HEK293 (cell line): Measurements from ENCODE around the gene SLFN11.

ENCODE experiments used
- CTCF ChIA-PET: fragments of 350-600 bp; formaldehyde crosslinking; extraction: SDS; loops from one replicate; lab custom pipeline; 2021; ENCODE audit warnings: antibody characterized with exemption; lab: Yijun Ruan, JAX
- POLR2A ChIA-PET: fragments of 300-600 bp; formaldehyde crosslinking; extraction: SDS; loops from one replicate; lab custom pipeline; 2020; ENCODE audit warnings: antibody characterized with exemption, inconsistent platforms; lab: Yijun Ruan, JAX
- H3K27ac ChIP-seq: fragments of 200-500 bp; sonication (Bioruptor generic); 2 replicates; pipeline ENCODE4 v1.5.1; 2014; ENCODE audit warnings: low read depth, low read length, control low read depth, inconsistent platforms; ENCODE audit errors: extremely low read depth
- H3K36me3 ChIP-seq, 2 experiments: fragments of 200-500 bp in 1 of 2; sonication (Bioruptor generic) in 1 of 2; 1 replicate in 1 of 2; 2 replicates in 1 of 2; pipeline ENCODE4 v1.5.1; 2014 to 2017; ENCODE audit warnings: inconsistent platforms in 2 of 2, low read length in 2 of 2; ENCODE audit not compliant: control insufficient read depth in 2 of 2, insufficient read depth in 1 of 2
- H3K4me1 ChIP-seq: fragments of 200-500 bp; sonication (Bioruptor generic); 2 replicates; pipeline ENCODE4 v1.5.1; 2014; ENCODE audit warnings: mild to moderate bottlenecking, low read length, inconsistent platforms; ENCODE audit not compliant: control insufficient read depth, insufficient read depth
- H3K4me3 ChIP-seq: 2 replicates; pipeline ENCODE4 v1.5.1; 2011; ENCODE audit warnings: low read depth, mild to moderate bottlenecking, control low read depth, low read length, moderate library complexity
- H3K9me3 ChIP-seq: fragments of 200-500 bp; sonication (Bioruptor generic); 2 replicates; pipeline ENCODE4 v1.5.1; 2014; ENCODE audit warnings: low read depth, low read length, inconsistent platforms; ENCODE audit not compliant: control insufficient read depth, insufficient read depth
- MZF1 ChIP-seq: fragments of 450-650 bp; formaldehyde crosslinking; IDR thresholded peaks from 2 replicates; pipeline ENCODE4 v1.5.1; 2017; ENCODE audit warnings: missing biosample characterization, missing genetic modification characterization, borderline replicate concordance
- RBAK ChIP-seq: fragments of 450-650 bp; formaldehyde crosslinking; IDR thresholded peaks from 2 replicates; pipeline ENCODE4 v1.5.1; 2016; ENCODE audit warnings: missing biosample characterization, missing genetic modification characterization
- REST ChIP-seq: fragments of 450-650 bp; formaldehyde crosslinking; IDR thresholded peaks from 2 replicates; pipeline ENCODE4 v1.5.1; 2016; ENCODE audit warnings: missing biosample characterization, missing genetic modification characterization
- ZBTB21 ChIP-seq: fragments of 450-650 bp; formaldehyde crosslinking; IDR thresholded peaks from 2 replicates; pipeline ENCODE4 v1.5.1; 2017; ENCODE audit warnings: missing biosample characterization, missing genetic modification characterization
- ZFP3 ChIP-seq: fragments of 450-650 bp; formaldehyde crosslinking; IDR thresholded peaks from 2 replicates; pipeline ENCODE4 v1.5.1; 2016; ENCODE audit warnings: low read depth, missing biosample characterization, missing genetic modification characterization
- ZNF148 ChIP-seq: fragments of 450-650 bp; formaldehyde crosslinking; IDR thresholded peaks from 2 replicates; pipeline ENCODE4 v1.5.0; 2017; ENCODE audit warnings: missing biosample characterization, missing genetic modification characterization, borderline replicate concordance
- ZNF202 ChIP-seq: fragments of 450-650 bp; formaldehyde crosslinking; IDR thresholded peaks from 2 replicates; pipeline ENCODE4 v1.5.1; 2016; ENCODE audit warnings: missing biosample characterization, missing genetic modification characterization, borderline replicate concordance
- ZNF341 ChIP-seq: fragments of 450-650 bp; formaldehyde crosslinking; IDR thresholded peaks from 2 replicates; pipeline ENCODE4; 2016; ENCODE audit warnings: low read depth, missing biosample characterization, missing genetic modification characterization
- ZNF426 ChIP-seq: fragments of 450-650 bp; formaldehyde crosslinking; IDR thresholded peaks from 2 replicates; pipeline ENCODE4 v1.5.1; 2017; ENCODE audit warnings: missing biosample characterization, missing genetic modification characterization, mild to moderate bottlenecking, inconsistent platforms, moderate library complexity
- ZNF433 ChIP-seq: fragments of 450-650 bp; formaldehyde crosslinking; IDR thresholded peaks from 2 replicates; pipeline ENCODE4 v1.5.1; 2016; ENCODE audit warnings: missing biosample characterization, missing genetic modification characterization, low read depth
- ZNF510 ChIP-seq: fragments of 450-650 bp; formaldehyde crosslinking; IDR thresholded peaks from 2 replicates; pipeline ENCODE4 v1.5.1; 2018; ENCODE audit warnings: mild to moderate bottlenecking, missing genetic modification characterization, missing biosample characterization; ENCODE audit not compliant: insufficient replicate concordance
- ZNF529 ChIP-seq: fragments of 450-650 bp; formaldehyde crosslinking; IDR thresholded peaks from 2 replicates; pipeline ENCODE4 v1.5.1; 2017; ENCODE audit warnings: missing genetic modification characterization, missing biosample characterization; ENCODE audit not compliant: insufficient replicate concordance
- ZNF555 ChIP-seq: fragments of 450-650 bp; formaldehyde crosslinking; conservative IDR thresholded peaks from 2 replicates; pipeline ENCODE4 v1.5.1; 2017; ENCODE audit warnings: missing biosample characterization, mild to moderate bottlenecking, missing genetic modification characterization, inconsistent platforms
- ZNF558 ChIP-seq: fragments of 450-650 bp; formaldehyde crosslinking; IDR thresholded peaks from 2 replicates; pipeline ENCODE4 v1.5.1; 2016; ENCODE audit warnings: missing biosample characterization, missing genetic modification characterization
- ZNF623 ChIP-seq: fragments of 450-650 bp; formaldehyde crosslinking; IDR thresholded peaks from 2 replicates; pipeline ENCODE4 v1.5.1; 2016; ENCODE audit warnings: missing biosample characterization, missing genetic modification characterization
- ZNF664 ChIP-seq: fragments of 450-650 bp; formaldehyde crosslinking; IDR thresholded peaks from 2 replicates; pipeline ENCODE4 v1.5.1; 2016; ENCODE audit warnings: missing biosample characterization, missing genetic modification characterization
- TF ChIP-seq, protein P1 (sequence below): fragments of 450-650 bp; formaldehyde crosslinking; conservative IDR thresholded peaks from 2 replicates; pipeline ENCODE4 v1.5.1; 2016; ENCODE audit warnings: low read depth, missing biosample characterization, missing genetic modification characterization
- TF ChIP-seq, protein P2 (sequence below): fragments of 450-650 bp; formaldehyde crosslinking; IDR thresholded peaks from 2 replicates; pipeline ENCODE4 v1.5.1; 2016; ENCODE audit warnings: missing biosample characterization, missing genetic modification characterization

SLFN11 gene

DNA sequence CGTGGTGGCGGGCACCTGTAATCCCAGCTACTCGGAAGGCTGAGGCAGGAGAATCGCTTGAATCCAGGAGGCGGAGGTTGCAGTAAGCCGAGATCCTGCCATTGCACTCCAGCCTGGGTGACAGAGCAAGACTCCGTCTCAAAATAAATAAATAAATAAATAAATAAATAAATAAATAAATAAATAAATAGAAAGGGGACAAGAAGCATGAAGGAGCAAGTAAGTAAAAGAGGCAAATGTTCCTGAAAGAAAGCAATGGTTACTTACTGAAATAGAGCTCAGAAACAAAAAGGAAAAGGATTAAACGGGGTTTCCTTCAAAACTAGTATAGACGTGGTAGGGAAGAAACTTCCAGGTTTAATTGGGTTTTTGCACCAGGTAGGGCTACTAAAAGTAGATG, 47.6 kb upstream of the SLFN11 start (continued):
- TF ChIP-seq ZNF433 (tag by site-specific recombination), result 0 out of 2 replicates have a peak, but pooled peaks have one; percentile 51
- peak; percentile 81; the same call in 1 of the 2 replicates for TF ChIP-seq ZNF202 (tag by site-specific recombination)
- TF ChIP-seq ZNF341 (tag by site-specific recombination), result 0 out of 2 replicates have a peak, but pooled peaks have one; percentile 13
- peak; percentile 15 for TF ChIP-seq ZNF529
- TF ChIP-seq ZNF555 (tag by site-specific recombination), result peak; percentile 89
- TF ChIP-seq ZNF426 (tag by site-specific recombination), result peak; percentile 88
- peak; percentile 70; the same call in 1 of the 2 replicates for TF ChIP-seq ZNF558 (tag by site-specific recombination)
- peak; percentile 56 for TF ChIP-seq ZNF510 (tag by site-specific recombination)
- TF ChIP-seq ZBTB21 (tag by site-specific recombination), result peak; percentile 39; the same call in 1 of the 2 replicates
- TF ChIP-seq, protein P1, sequence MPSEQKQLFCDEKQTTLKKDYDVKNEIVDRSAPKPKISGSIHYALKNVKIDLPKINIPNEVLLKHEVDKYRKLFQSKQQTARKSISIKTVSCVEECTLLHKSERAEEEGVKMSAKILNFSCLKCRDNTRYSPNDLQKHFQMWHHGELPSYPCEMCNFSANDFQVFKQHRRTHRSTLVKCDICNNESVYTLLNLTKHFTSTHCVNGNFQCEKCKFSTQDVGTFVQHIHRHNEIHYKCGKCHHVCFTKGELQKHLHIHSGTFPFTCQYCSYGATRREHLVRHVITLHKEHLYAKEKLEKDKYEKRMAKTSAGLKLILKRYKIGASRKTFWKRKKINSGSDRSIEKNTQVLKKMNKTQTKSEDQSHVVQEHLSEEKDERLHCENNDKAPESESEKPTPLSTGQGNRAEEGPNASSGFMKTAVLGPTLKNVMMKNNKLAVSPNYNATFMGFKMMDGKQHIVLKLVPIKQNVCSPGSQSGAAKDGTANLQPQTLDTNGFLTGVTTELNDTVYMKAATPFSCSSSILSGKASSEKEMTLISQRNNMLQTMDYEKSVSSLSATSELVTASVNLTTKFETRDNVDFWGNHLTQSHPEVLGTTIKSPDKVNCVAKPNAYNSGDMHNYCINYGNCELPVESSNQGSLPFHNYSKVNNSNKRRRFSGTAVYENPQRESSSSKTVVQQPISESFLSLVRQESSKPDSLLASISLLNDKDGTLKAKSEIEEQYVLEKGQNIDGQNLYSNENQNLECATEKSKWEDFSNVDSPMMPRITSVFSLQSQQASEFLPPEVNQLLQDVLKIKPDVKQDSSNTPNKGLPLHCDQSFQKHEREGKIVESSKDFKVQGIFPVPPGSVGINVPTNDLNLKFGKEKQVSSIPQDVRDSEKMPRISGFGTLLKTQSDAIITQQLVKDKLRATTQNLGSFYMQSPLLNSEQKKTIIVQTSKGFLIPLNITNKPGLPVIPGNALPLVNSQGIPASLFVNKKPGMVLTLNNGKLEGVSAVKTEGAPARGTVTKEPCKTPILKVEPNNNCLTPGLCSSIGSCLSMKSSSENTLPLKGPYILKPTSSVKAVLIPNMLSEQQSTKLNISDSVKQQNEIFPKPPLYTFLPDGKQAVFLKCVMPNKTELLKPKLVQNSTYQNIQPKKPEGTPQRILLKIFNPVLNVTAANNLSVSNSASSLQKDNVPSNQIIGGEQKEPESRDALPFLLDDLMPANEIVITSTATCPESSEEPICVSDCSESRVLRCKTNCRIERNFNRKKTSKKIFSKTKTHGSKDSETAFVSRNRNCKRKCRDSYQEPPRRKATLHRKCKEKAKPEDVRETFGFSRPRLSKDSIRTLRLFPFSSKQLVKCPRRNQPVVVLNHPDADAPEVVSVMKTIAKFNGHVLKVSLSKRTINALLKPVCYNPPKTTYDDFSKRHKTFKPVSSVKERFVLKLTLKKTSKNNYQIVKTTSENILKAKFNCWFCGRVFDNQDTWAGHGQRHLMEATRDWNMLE, result peak; percentile 93
- peak; percentile 73; the same call in 1 of the 2 replicates for TF ChIP-seq ZNF664 (tag by site-specific recombination)
- TF ChIP-seq, protein P2, sequence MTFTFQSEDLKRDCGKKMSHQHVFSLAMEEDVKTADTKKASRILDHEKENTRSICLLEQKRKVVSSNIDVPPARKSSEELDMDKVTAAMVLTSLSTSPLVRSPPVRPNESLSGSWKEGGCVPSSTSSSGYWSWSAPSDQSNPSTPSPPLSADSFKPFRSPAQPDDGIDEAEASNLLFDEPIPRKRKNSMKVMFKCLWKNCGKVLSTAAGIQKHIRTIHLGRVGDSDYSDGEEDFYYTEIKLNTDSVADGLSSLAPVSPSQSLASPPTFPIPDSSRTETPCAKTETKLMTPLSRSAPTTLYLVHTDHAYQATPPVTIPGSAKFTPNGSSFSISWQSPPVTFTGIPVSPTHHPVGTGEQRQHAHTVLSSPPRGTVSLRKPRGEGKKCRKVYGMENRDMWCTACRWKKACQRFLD (tag by site-specific recombination), result 0 out of 2 replicates have a peak, but pooled peaks have one; percentile 48
- peak; percentile 63 for TF ChIP-seq REST (tag by site-specific recombination)
- 0 out of 2 replicates have a peak, but pooled peaks have one; percentile 37 for TF ChIP-seq RBAK (tag by site-specific recombination)
- TF ChIP-seq ZNF623 (tag by site-specific recombination), result peak; percentile 75
- TF ChIP-seq, all 188 proteins: peak for 31; not testable (repeated sequence) for 157

GRCh38 chr17:35416659-35417058, 43.2 kb upstream of the SLFN11 start:
- TF ChIP-seq MZF1 (tag by site-specific recombination) (no peak), ZNF148 (no peak), ZFP3 (tag by site-specific recombination) (no peak)
- Histone ChIP-seq H3K27ac (no peak overlapping the region), H3K36me3 (peaks cover 0 to 3% of the 10 kb centered on the region in 2 experiments; a peak in 2 of 3 replicates), H3K4me1 (no peaks in the 10 kb centered on the region), H3K4me3 (no peak overlapping the region), H3K9me3 (no peaks in the 10 kb centered on the region; the same call in 1 of the 2 replicates)
- POLR2A ChIA-PET, result no interaction called here
- CTCF ChIA-PET, result interaction anchor here (0.9 kb wide), 1 partner anchor 15 kb away, joined by 3 read pairs; no protein-coding TSS in a partner anchor
